ENCODE data around the gene CHST5. TPM values are rescaled to one million over a fixed set of nuclear protein-coding genes. Genes with fewer than 3 reads are reported as not detected.
"Not testable (repeated sequence)": the region's sequence is repeated elsewhere in the genome, so short reads cannot be mapped to it uniquely, and the experiment has no call there.

Gene CHST5
- total RNA-seq, 2 experiments from 2014 or later, result not detected

DNA sequence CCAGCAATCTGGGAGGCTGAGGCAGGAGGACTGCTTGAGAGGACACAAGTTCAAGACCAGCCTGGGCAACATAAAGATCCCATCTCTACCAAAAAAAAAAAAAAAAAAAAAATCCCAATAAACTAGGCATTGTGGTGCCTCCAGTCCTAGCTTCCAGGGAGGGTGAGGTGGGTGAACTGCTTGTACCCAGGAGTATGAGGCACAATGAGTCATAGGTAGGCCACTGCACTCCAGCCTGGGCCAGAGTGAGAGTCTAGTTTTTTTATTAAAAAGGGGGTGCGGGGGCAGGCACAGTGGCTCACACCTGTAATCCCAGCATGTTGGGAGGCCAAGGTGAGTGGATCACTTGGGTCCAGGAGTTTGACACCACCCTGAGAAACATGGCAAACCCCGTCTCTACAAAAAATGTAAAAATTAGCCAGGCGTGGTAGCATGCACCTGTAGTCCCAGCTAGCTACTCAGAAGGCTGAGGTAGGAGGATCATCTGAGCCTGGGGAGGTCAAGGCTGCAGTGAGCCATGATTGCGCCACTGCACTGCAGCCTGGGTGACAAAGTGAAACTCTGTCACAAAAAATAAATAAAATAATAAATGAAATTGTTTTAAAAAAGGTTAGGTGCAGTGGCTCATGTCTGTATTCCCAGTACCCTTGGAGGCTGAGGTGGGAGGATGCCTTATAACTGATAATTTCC, 32.8 kb downstream of the CHST5 start:
- Mint-ChIP-seq H3K4me1 (peaks cover 6% of the 10 kb centered on the region), H3K27ac (no peak overlapping the region), H3K4me3 (no peak overlapping the region), H3K27me3 (peaks cover 7% of the 10 kb centered on the region), H3K36me3 (no peaks in the 10 kb centered on the region), H3K9me3 (no peaks in the 10 kb centered on the region)
- no peak for DNase-seq

DNA sequence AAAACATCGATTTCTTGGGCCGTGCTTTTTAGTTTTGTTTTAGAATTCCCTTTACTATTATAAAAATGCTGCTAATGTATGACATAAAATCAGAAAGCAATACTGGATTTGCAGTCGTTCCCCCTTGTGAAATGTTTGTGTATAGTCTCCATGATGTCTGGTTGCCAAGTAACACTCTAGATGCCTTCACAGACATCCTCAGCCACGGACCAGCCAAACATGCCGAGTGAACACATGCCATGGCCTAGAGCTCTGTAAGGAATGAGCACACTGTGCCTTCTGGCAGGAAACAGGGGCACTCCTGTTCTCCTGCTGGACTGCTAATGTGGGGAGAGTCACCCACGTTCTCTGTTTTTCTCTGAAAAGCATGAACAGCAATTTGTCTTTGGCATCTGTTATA, 34.1 kb downstream of the CHST5 start:
- H3K27ac Mint-ChIP-seq, H3K9me3 Mint-ChIP-seq, DNase-seq, H3K36me3 Mint-ChIP-seq, H3K4me1 Mint-ChIP-seq, H3K4me3 Mint-ChIP-seq: not testable (repeated sequence)
- H3K27me3 Mint-ChIP-seq, result peaks cover 20% of the 10 kb centered on the region

- Mint-ChIP-seq H3K27me3 (peaks cover 18% of the 10 kb centered on the region), H3K9me3 (no peaks in the 10 kb centered on the region)
Measured at GRCh38 chr16:75501359-75501758, 34.5 kb downstream of the CHST5 start.

GRCh38 chr16:75498605-75499322, 37.1 kb downstream of the CHST5 start:
- not testable (repeated sequence) for H3K9me3 Mint-ChIP-seq, H3K27ac Mint-ChIP-seq, H3K4me3 Mint-ChIP-seq, H3K4me1 Mint-ChIP-seq, DNase-seq, H3K36me3 Mint-ChIP-seq
- H3K27me3 Mint-ChIP-seq, result peaks cover 36% of the 10 kb centered on the region

More at GRCh38 chr16:75501359-75501758, 34.5 kb downstream of the CHST5 start:
- DNase-seq, result no peak
- Mint-ChIP-seq H3K4me1 (peaks cover 3% of the 10 kb centered on the region), H3K27ac (no peak overlapping the region), H3K4me3 (no peak overlapping the region), H3K36me3 (no peaks in the 10 kb centered on the region)

DNA sequence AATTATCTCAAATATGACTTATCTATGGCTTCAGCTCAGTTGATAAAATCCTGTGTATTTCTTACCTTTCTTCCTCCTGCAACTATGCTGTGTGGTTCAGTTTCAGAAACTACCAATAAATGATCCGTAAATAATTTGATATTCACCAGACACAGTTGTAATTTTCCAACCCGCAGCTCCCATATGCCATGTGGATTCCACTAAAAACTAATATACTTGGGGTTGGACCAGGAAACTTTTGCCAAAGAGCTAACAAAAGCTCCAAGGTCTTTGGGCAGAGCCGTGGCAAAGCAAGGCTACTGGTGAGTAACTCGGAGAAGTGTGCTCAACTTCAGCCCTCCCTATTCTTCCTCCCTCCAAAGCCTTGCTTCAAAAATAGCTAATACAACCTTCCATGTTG, 38.4 kb downstream of the CHST5 start:
- H3K4me3 Mint-ChIP-seq, result no peak overlapping the region
- no peak overlapping the region for H3K27ac Mint-ChIP-seq
- no peak for DNase-seq
- H3K27me3 Mint-ChIP-seq, result peaks cover 48% of the 10 kb centered on the region
- no peaks in the 10 kb centered on the region for H3K9me3 Mint-ChIP-seq
- peaks cover 7% of the 10 kb centered on the region for H3K4me1 Mint-ChIP-seq
- H3K36me3 Mint-ChIP-seq, result no peaks in the 10 kb centered on the region

DNA sequence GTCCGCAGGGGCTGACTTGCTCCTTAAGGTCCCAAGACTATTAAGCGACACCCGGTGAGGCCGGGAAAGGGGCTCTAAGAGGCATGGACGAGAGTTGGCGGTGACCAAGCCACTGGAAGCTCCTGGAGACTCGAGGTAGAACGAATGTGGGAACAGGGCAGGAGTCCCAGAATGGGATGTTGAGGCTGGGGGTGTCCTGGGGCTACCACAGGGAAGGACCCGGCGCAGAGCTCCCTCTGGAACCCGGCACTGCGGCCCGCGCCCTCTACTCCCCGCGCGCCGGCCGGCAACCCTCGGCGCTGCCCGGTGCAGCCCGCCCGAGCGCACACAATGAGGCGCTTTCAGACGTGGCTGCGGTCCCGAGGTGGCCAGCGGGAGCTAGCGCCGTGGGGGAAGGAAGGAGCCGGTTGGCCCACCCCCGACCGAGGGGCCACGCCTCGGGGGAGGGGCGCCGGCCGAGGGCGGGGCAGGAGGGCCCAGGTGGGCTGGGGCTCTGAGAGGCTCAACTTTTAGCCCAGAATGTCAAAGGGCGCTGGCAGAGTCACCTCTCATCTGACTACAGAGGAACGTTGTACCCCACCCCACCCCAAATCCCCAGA, 40.7 kb downstream of the CHST5 start, which contains the start of gene CHST6:
Gene CHST6, minus strand, starts transcription at position 366 of the 599 bp plus-strand sequence. CDS start 15,613 bp downstream, outside the sequence.
- H3K27ac Mint-ChIP-seq, result no peak within 1 kb of the TSS
- no peaks in the 10 kb centered on the region for H3K9me3 Mint-ChIP-seq
- H3K4me1 Mint-ChIP-seq, result peaks cover 7% of the 10 kb centered on the region
- H3K27me3 Mint-ChIP-seq, result peaks cover 49% of the 10 kb centered on the region
- H3K36me3 Mint-ChIP-seq, result no peaks in the 10 kb centered on the region
- peak within 1 kb of the TSS; percentile 55 for H3K4me3 Mint-ChIP-seq
- peak; percentile 54 for DNase-seq

GRCh38 chr16:75494661-75495075, 41.2 kb downstream of the CHST5 start:
- Mint-ChIP-seq H3K9me3 (no peaks in the 10 kb centered on the region), H3K36me3 (no peaks in the 10 kb centered on the region), H3K27me3 (peaks cover 49% of the 10 kb centered on the region), H3K27ac (no peak overlapping the region), H3K4me3 (peak overlapping the region; percentile 55), H3K4me1 (peaks cover 7% of the 10 kb centered on the region)
- no peak for DNase-seq

DNA sequence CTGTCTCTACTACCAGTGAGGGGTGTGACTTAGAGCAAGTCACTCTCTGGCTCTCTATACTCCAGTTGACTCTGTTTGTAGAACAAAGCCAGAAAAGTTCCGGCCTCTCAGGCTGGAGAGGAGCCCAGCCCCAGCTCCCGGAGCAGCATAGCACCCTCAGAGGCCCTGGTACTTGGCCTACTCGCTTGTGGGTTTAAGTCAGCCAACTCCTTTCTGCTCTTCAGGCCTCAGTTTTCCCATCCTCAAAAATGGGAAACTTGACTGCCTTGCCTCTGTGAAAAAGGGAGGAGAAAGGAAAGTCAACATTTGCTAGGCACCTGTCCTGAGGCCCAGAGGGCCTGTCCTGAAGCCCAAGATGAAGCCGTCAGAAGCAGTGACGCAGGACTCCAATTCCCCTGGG, 41.7 kb downstream of the CHST5 start:
- no peak overlapping the region for H3K27ac Mint-ChIP-seq

GRCh38 chr16:75491876-75492275, 44.0 kb downstream of the CHST5 start:
- no peak for DNase-seq
- H3K27me3 Mint-ChIP-seq, result peaks cover 44% of the 10 kb centered on the region
- H3K27ac Mint-ChIP-seq, result no peak overlapping the region
- H3K4me3 Mint-ChIP-seq, result no peak overlapping the region
- peaks cover 7% of the 10 kb centered on the region for H3K4me1 Mint-ChIP-seq
- no peaks in the 10 kb centered on the region for H3K9me3 Mint-ChIP-seq
- H3K36me3 Mint-ChIP-seq, result no peaks in the 10 kb centered on the region

More for the DNA sequence above, 41.7 kb downstream of the CHST5 start:
- no peaks in the 10 kb centered on the region for H3K36me3 Mint-ChIP-seq
- H3K4me1 Mint-ChIP-seq, result peaks cover 7% of the 10 kb centered on the region
- H3K4me3 Mint-ChIP-seq, result no peak overlapping the region
- no peak for DNase-seq
- H3K9me3 Mint-ChIP-seq, result no peaks in the 10 kb centered on the region
- peaks cover 49% of the 10 kb centered on the region for H3K27me3 Mint-ChIP-seq

DNA sequence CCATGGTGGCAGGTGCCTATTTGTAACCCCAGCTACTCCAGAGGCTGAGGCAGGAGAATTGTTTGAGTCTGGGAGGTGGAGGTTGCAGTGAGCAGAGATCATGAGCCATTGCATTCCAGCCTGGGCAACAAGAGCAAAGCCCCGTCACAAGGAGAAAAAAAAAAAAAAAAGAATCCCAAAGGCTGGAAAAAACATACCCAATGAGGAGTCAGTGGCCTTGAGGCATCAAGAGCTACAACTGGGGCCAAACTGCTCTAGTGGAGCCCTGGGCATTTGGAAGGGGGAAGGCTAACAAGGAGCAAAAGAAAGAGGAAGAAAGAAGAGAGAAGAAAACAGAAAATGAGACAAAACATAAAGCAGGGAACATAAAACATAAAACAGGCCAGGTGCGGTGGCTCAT, 47.6 kb downstream of the CHST5 start:
- Mint-ChIP-seq H3K27ac (no peak overlapping the region), H3K4me1 (no peaks in the 10 kb centered on the region), H3K9me3 (no peaks in the 10 kb centered on the region), H3K27me3 (peaks cover 23% of the 10 kb centered on the region), H3K36me3 (no peaks in the 10 kb centered on the region), H3K4me3 (no peak overlapping the region)
- no peak for DNase-seq

GRCh38 chr16:75486676-75487313, 49.1 kb downstream of the CHST5 start:
- H3K27ac Mint-ChIP-seq, result no peak overlapping the region
- no peaks in the 10 kb centered on the region for H3K36me3 Mint-ChIP-seq
- no peaks in the 10 kb centered on the region for H3K4me1 Mint-ChIP-seq
- DNase-seq, result no peak
- H3K27me3 Mint-ChIP-seq, result peaks cover 15% of the 10 kb centered on the region
- H3K4me3 Mint-ChIP-seq, result no peak overlapping the region
- H3K9me3 Mint-ChIP-seq, result no peaks in the 10 kb centered on the region

DNA sequence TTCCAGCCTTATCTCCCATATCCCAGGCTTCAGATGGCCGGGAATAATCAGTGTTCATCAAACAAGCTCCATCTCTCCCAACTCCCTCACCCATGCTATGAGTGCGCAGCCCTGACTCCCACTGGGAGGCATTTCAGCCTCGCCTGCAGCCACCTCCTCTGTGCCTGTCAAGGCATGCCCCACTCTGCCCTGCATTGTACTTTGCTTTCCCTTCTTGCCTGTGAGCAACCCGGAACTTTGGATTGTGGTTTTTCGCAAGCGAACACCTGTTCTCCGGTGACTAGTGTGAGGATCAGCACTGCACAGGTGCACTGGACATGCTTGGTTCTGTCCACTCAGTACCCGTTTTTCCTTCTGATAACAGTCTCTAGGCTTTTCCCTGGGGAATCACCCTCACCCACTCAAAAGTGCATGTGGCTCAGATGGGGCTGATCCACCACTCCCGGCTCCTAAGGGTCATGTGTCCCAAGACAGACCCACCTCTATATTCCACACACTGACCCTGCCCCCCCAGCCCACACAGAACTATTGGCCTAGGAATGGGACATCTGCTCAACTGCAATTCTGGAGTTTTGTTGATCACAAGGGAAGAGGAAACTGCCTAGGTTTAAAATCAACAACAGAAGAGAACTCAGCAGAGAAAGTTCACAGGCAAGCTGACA, 49.8 kb downstream of the CHST5 start:
- no peak overlapping the region for H3K4me3 Mint-ChIP-seq
- H3K4me1 Mint-ChIP-seq, result no peaks in the 10 kb centered on the region
- H3K9me3 Mint-ChIP-seq, result no peaks in the 10 kb centered on the region
- no peaks in the 10 kb centered on the region for H3K36me3 Mint-ChIP-seq
- peaks cover 15% of the 10 kb centered on the region for H3K27me3 Mint-ChIP-seq
- DNase-seq, result no peak
- H3K27ac Mint-ChIP-seq, result no peak overlapping the region

DNA sequence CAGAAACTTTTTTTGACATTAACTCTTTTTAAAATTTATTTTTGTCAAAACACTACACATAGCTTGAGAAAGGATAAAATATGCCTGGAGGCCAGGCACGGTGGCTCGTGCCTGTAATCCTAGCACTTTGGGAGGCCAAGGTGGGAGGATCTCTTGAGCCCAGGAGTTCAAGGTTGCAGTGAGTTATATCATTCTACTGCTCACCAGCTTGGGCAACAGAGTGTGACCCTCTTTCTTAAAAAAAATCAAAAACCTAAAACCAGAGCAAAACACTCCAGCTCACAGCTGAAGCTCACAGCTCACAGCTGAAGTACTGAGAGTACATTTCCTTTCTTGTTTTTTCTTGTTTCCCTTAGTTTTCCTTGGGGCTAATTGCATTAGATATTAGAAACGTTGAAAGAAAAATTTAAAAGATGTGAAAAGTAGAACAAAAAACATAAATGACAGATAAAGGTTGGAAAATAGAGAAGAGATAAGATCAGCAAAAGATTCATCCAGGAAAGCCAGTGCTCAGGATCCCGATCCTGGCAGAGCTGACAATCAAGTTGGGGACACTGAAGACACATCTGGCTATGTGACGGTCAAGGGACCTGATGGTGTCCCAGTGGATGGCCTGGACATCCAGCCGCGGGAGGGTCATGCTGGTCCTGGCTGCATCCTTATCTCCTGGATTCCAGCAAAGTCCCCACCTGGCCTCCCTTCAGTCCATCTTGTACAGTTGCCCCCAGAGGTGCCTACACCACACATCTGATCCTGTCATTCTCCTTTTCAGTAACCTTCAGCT, 50.5 kb downstream of the CHST5 start:
- Mint-ChIP-seq H3K36me3 (no peaks in the 10 kb centered on the region), H3K9me3 (no peaks in the 10 kb centered on the region), H3K27ac (no peak overlapping the region), H3K4me1 (no peaks in the 10 kb centered on the region), H3K27me3 (peaks cover 15% of the 10 kb centered on the region), H3K4me3 (no peak overlapping the region)
- no peak for DNase-seq

- Mint-ChIP-seq H3K27ac (no peak overlapping the region), H3K4me1 (no peaks in the 10 kb centered on the region), H3K36me3 (no peaks in the 10 kb centered on the region), H3K4me3 (no peak overlapping the region), H3K27me3 (peaks cover 16% of the 10 kb centered on the region), H3K9me3 (no peaks in the 10 kb centered on the region)
- no peak for DNase-seq
Measured at GRCh38 chr16:75483222-75483621, 52.7 kb downstream of the CHST5 start.
